ENCODE results near the gene METTL25B. TPM values are rescaled to one million over a fixed set of nuclear protein-coding genes. Genes with fewer than 3 reads are reported as not detected.

Gene METTL25B
- total and polyA plus RNA-seq, 2 of the 13 experiments (the other 11 are each of a cell fraction or from before 2014, with no cell fraction given), result 11.9 to 24.0 TPM

GRCh38 chr1:156750711-156751450 is 22.6 kb downstream of the METTL25B start (continued):
- TF ChIP-seq POLR2AphosphoS5 (IDR thresholded peaks at IDR 0.05; ENCODE audit: low read depth, low read length), result peak; percentile 40; the same call in 1 of the 2 replicates
- 0 out of 2 replicates have a peak, but pooled peaks have one; percentile 38 for TF ChIP-seq DMAP1 (CRISPR knock-in tag; IDR thresholded peaks at IDR 0.05)
- TF ChIP-seq KDM4B (CRISPR knock-in tag; IDR thresholded peaks at IDR 0.05), result no peak; the same call in 1 of the 2 replicates
- 0 out of 2 replicates have a peak, but pooled peaks have one; percentile 9 for TF ChIP-seq RAD21 (CRISPR knock-in tag; IDR thresholded peaks at IDR 0.05)
- TF ChIP-seq, protein P1, sequence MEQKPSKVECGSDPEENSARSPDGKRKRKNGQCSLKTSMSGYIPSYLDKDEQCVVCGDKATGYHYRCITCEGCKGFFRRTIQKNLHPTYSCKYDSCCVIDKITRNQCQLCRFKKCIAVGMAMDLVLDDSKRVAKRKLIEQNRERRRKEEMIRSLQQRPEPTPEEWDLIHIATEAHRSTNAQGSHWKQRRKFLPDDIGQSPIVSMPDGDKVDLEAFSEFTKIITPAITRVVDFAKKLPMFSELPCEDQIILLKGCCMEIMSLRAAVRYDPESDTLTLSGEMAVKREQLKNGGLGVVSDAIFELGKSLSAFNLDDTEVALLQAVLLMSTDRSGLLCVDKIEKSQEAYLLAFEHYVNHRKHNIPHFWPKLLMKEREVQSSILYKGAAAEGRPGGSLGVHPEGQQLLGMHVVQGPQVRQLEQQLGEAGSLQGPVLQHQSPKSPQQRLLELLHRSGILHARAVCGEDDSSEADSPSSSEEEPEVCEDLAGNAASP (CRISPR knock-in tag; IDR thresholded peaks at IDR 0.05; ENCODE audit: borderline replicate concordance), result no peak
- TF ChIP-seq, protein P2, sequence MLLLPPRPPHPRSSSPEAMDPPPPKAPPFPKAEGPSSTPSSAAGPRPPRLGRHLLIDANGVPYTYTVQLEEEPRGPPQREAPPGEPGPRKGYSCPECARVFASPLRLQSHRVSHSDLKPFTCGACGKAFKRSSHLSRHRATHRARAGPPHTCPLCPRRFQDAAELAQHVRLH (CRISPR knock-in tag; IDR thresholded peaks at IDR 0.05; ENCODE audit: borderline replicate concordance, low read depth), result no peak; the same call in 1 of the 2 replicates
- TF ChIP-seq RBFOX2 (IDR thresholded peaks at IDR 0.05; ENCODE audit: low read depth, low read length), result peak; percentile 64; the same call in 1 of the 2 replicates
- TF ChIP-seq ZNF562 (CRISPR knock-in tag; IDR thresholded peaks at IDR 0.05; ENCODE audit: borderline replicate concordance), result 0 out of 2 replicates have a peak, but pooled peaks have one; percentile 10
- no peak for TF ChIP-seq ZSCAN30 (CRISPR knock-in tag; IDR thresholded peaks at IDR 0.05)
- TF ChIP-seq PCBP1 (IDR thresholded peaks at IDR 0.05; ENCODE audit: borderline replicate concordance, low read depth, low read length), result 0 out of 2 replicates have a peak, but pooled peaks have one; percentile 12
- no peak for TF ChIP-seq TBX2 (CRISPR knock-in tag; IDR thresholded peaks at IDR 0.05; ENCODE audit: borderline replicate concordance)
- 0 out of 2 replicates have a peak, but pooled peaks have one; percentile 18 for TF ChIP-seq BRD4 (CRISPR knock-in tag; IDR thresholded peaks at IDR 0.05)
- TF ChIP-seq ZNF543 (CRISPR knock-in tag; IDR thresholded peaks at IDR 0.05), result no peak
- TF ChIP-seq CEBPB (IDR thresholded peaks at IDR 0.05; ENCODE audit: borderline replicate concordance, low read depth, low read length), result peak; percentile 74; the same call in 1 of the 2 replicates
- TF ChIP-seq IKZF1 (IDR thresholded peaks at IDR 0.05), result no peak
- no peak for TF ChIP-seq ZNF260 (CRISPR knock-in tag; IDR thresholded peaks at IDR 0.05; ENCODE audit: borderline replicate concordance, low read depth)
- no peak for TF ChIP-seq TBP (CRISPR knock-in tag; IDR thresholded peaks at IDR 0.05)
- no peak for TF ChIP-seq ATF3 (CRISPR knock-in tag; IDR thresholded peaks at IDR 0.05)
- no peak for TF ChIP-seq ELF4 (CRISPR knock-in tag; IDR thresholded peaks at IDR 0.05; ENCODE audit: borderline replicate concordance)
- no peak for TF ChIP-seq RCOR2 (CRISPR knock-in tag; IDR thresholded peaks at IDR 0.05)
- TF ChIP-seq ZNF205 (CRISPR knock-in tag; IDR thresholded peaks at IDR 0.05), result 0 out of 2 replicates have a peak, but pooled peaks have one; percentile 56
- peak; percentile 18 for TF ChIP-seq HNRNPK (IDR thresholded peaks at IDR 0.05; ENCODE audit: low read depth, low read length, poor library complexity, severe bottlenecking)
- TF ChIP-seq AGO2 (optimal IDR thresholded peaks at IDR 0.05; ENCODE audit: low read depth, low read length), result peak; percentile 70
- peak in 1 of 2 experiments; percentile 10; a peak in 1 of 4 replicates for TF ChIP-seq EP300 (IDR thresholded peaks at IDR 0.05; ENCODE audit: low read depth in 2 of 2, low read length in 2 of 2)
- no peak for TF ChIP-seq EP300 (CRISPR knock-in tag; IDR thresholded peaks at IDR 0.05; ENCODE audit: borderline replicate concordance)

Measured in HepG2 (cell line).